ENCODE results near the gene PRPF38B. TPM values are rescaled to one million over a fixed set of nuclear protein-coding genes. Genes with fewer than 3 reads are reported as not detected.
A peak's percentile ranks its signal among the peaks of the same experiment; 100 is the strongest.

The PRPF38B gene, protein sequence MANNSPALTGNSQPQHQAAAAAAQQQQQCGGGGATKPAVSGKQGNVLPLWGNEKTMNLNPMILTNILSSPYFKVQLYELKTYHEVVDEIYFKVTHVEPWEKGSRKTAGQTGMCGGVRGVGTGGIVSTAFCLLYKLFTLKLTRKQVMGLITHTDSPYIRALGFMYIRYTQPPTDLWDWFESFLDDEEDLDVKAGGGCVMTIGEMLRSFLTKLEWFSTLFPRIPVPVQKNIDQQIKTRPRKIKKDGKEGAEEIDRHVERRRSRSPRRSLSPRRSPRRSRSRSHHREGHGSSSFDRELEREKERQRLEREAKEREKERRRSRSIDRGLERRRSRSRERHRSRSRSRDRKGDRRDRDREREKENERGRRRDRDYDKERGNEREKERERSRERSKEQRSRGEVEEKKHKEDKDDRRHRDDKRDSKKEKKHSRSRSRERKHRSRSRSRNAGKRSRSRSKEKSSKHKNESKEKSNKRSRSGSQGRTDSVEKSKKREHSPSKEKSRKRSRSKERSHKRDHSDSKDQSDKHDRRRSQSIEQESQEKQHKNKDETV
- total RNA-seq: 100 to 1,000 TPM; 109 to 130 (median 110) TPM
- total RNA-seq (2013): 94.7 TPM
- 107 to 256 (median 182) reads per million in 29 experiments for total RNA-seq

GRCh38 chr1:108691942-108692723 lies at the start of gene PRPF38B:
Gene PRPF38B (plus strand): TSS chr1:108692310. CDS start chr1:108692592, 282 bp downstream.
- Mint-ChIP-seq H3K4me1 (peaks cover 43 to 57% (median 44%) of the 10 kb centered on the region in 3 donors), H3K27me3 (no peaks in the 10 kb centered on the region), H3K4me3 (peak within 1 kb of the TSS; percentile 94 to 97 (median 96)), H3K9me3 (no peaks in the 10 kb centered on the region), H3K27ac (peak within 1 kb of the TSS; percentile 95 to 98), H3K36me3 (peaks cover 10% of the 10 kb centered on the region)
- Histone ChIP-seq H3K4me1 (ENCODE audit: control insufficient read depth in 1 of 2, extremely low read depth in 1 of 2, insufficient read depth in 2 of 2, low read length in 2 of 2) (peaks cover 18 to 19% of the 10 kb centered on the region in 2 experiments), H3K27ac (ENCODE audit: low read length) (peak within 1 kb of the TSS; percentile 95), H3K36me3 (ENCODE audit: control insufficient read depth in 2 of 2, extremely low read depth in 1 of 2, insufficient read depth in 1 of 2, low read length in 1 of 2) (peaks cover 0 to 19% of the 10 kb centered on the region in 2 donors), H3K4me3 (ENCODE audit: control insufficient read depth in 1 of 2, extremely low read depth in 1 of 2, low read length in 1 of 2) (peak within 1 kb of the TSS; percentile 82 to 83), H3K27me3 (replicated peaks in 1 of 2; ENCODE audit: control insufficient read depth in 2 of 2, extremely low read depth in 1 of 2, insufficient read depth in 2 of 2, low read length in 1 of 2) (no peaks in the 10 kb centered on the region), H3K9me3 (no peaks in the 10 kb centered on the region)
- DNase-seq: peak; percentile 84 to 97 (median 93)
- ChIA-PET POLR2A (interaction anchor here (0.6 to 2.9 kb wide), 23 partner anchors 9 to 1156 kb away, joined by 3 to 34 read pairs (median 5); partner anchors contain the start of genes HENMT1 (in 2 of the 2), EEIG2 (in 1 of the 2) and STXBP3 (in 1 of the 2)), CTCF (interaction anchor here (0.6 to 3.4 kb wide), 43 partner anchors 9 to 1516 kb away, joined by 3 to 36 read pairs (median 4); partner anchors contain the start of genes EEIG2 (in 1 of the 2), FNDC7 (in 1 of the 2), HENMT1 (in 1 of the 2) and SLC25A24 (in 1 of the 2))
- under 1% methylated on average over 57 of the region's 59 CpGs for WGBS (ENCODE audit: insufficient coverage)
- ATAC-seq (replicated peaks in 1 of 4): peak; percentile 86 to 89 (median 88)

GRCh38 chr1:108643492-108644335 lies 48.4 kb upstream of the PRPF38B start:
- Histone ChIP-seq H3K27me3 (replicated peaks in 1 of 2; ENCODE audit: control insufficient read depth in 2 of 2, extremely low read depth in 1 of 2, insufficient read depth in 2 of 2, low read length in 1 of 2) (no peaks in the 10 kb centered on the region), H3K4me3 (ENCODE audit: control insufficient read depth in 1 of 2, extremely low read depth in 1 of 2, low read length in 1 of 2) (no peak overlapping the region), H3K4me1 (ENCODE audit: control insufficient read depth in 1 of 2, extremely low read depth in 1 of 2, insufficient read depth in 2 of 2, low read length in 2 of 2) (peaks cover 45 to 62% of the 10 kb centered on the region in 2 experiments), H3K9me3 (no peaks in the 10 kb centered on the region), H3K36me3 (ENCODE audit: control insufficient read depth in 2 of 2, extremely low read depth in 1 of 2, insufficient read depth in 1 of 2, low read length in 1 of 2) (peaks cover 0 to 3% of the 10 kb centered on the region in 2 donors), H3K27ac (ENCODE audit: low read length) (peak overlapping the region; percentile 97)
- H3K27me3 Mint-ChIP-seq: no peaks in the 10 kb centered on the region
- H3K9me3 Mint-ChIP-seq: peaks cover 0 to 6% (median 6%) of the 10 kb centered on the region in 3 donors
- peak overlapping the region in 2 of 3 donors; percentile 5 to 58 for H3K4me3 Mint-ChIP-seq
- H3K36me3 Mint-ChIP-seq: peaks cover 17% of the 10 kb centered on the region
- H3K27ac Mint-ChIP-seq: peak overlapping the region; percentile 99
- peak in 29 of 35 experiments; percentile 18 to 84 (median 47) for DNase-seq
- peak; percentile 15 to 37 (median 28) for ATAC-seq (replicated peaks in 1 of 4)
- peaks cover 76 to 78% (median 78%) of the 10 kb centered on the region in 3 donors for H3K4me1 Mint-ChIP-seq
- ChIA-PET CTCF (interaction anchor here (0.6 to 5.2 kb wide), 23 partner anchors 8 to 443 kb away, joined by 3 to 58 read pairs (median 4); partner anchors contain the start of genes EEIG2 (in 2 of the 2), PRPF38B (in 2 of the 2), HENMT1 (in 1 of the 2) and SLC25A24 (in 1 of the 2)), POLR2A (interaction anchor here (0.6 to 3.8 kb wide), 4 partner anchors 16 to 84 kb away, joined by 3 to 45 read pairs (median 4); partner anchors contain the start of genes EEIG2 (in 1 of the 2) and HENMT1 (in 1 of the 2))
- WGBS (ENCODE audit: insufficient coverage): 0% methylated on average over 2 of the region's 3 CpGs

DNA sequence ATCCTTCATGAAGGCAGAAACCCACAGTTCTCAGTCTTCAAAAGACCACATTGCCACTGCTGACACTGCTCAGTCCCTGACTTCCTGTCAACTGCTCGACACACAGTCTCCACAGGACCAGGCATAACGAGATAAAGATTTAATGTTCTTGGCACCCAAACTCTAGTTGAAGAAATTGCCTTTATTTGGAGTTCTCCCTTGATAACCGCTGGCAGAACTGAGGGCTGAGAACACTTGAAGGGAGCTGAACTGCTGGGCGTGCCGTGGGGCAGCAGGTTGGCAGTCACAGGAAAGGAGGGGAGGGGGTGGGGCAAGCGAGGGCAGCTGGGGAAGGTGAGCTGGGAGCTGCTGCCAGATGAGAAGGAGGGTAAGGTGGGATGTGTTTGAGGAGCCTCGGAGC lies 47.1 kb upstream of the PRPF38B start:
- ChIA-PET CTCF (interaction anchor here (0.8 to 5.2 kb wide), 7 partner anchors 16 to 140 kb away, joined by 3 to 58 read pairs (median 26); partner anchors contain the start of genes HENMT1 (in 2 of the 2), EEIG2 (in 1 of the 2) and PRPF38B (in 1 of the 2)), POLR2A (interaction anchor here (0.7 to 3.8 kb wide), 3 partner anchors 16 to 84 kb away, joined by 3 to 45 read pairs (median 4); partner anchors contain the start of genes HENMT1 (in 1 of the 2) and PRPF38B (in 1 of the 2))
- Mint-ChIP-seq H3K4me1 (peaks cover 70 to 73% (median 71%) of the 10 kb centered on the region in 3 donors), H3K9me3 (peaks cover 0 to 6% (median 6%) of the 10 kb centered on the region in 3 donors), H3K4me3 (peak overlapping the region; percentile 66 to 75 (median 70)), H3K27ac (peak overlapping the region; percentile 99), H3K27me3 (no peaks in the 10 kb centered on the region), H3K36me3 (peaks cover 24% of the 10 kb centered on the region)
- WGBS (ENCODE audit: insufficient coverage): 7% methylated on average over 7 of the region's 7 CpGs
- ATAC-seq (replicated peaks in 1 of 4) (peak; percentile 65 to 76 (median 72)), DNase-seq (peak in 34 of 35 experiments; percentile 27 to 76 (median 56))
- peaks cover 0 to 12% of the 10 kb centered on the region in 2 donors for H3K36me3 ChIP-seq (ENCODE audit: control insufficient read depth in 2 of 2, extremely low read depth in 1 of 2, insufficient read depth in 1 of 2, low read length in 1 of 2)
- peak overlapping the region; percentile 97 for H3K27ac ChIP-seq (ENCODE audit: low read length)
- H3K27me3 ChIP-seq (replicated peaks in 1 of 2; ENCODE audit: control insufficient read depth in 2 of 2, extremely low read depth in 1 of 2, insufficient read depth in 2 of 2, low read length in 1 of 2): no peaks in the 10 kb centered on the region
- H3K9me3 ChIP-seq: no peaks in the 10 kb centered on the region
- H3K4me1 ChIP-seq (ENCODE audit: control insufficient read depth in 1 of 2, extremely low read depth in 1 of 2, insufficient read depth in 2 of 2, low read length in 2 of 2): peaks cover 43 to 59% of the 10 kb centered on the region in 2 experiments
- H3K4me3 ChIP-seq (ENCODE audit: control insufficient read depth in 1 of 2, extremely low read depth in 1 of 2, low read length in 1 of 2): peak overlapping the region in 1 of 2 donors; percentile 22

DNA sequence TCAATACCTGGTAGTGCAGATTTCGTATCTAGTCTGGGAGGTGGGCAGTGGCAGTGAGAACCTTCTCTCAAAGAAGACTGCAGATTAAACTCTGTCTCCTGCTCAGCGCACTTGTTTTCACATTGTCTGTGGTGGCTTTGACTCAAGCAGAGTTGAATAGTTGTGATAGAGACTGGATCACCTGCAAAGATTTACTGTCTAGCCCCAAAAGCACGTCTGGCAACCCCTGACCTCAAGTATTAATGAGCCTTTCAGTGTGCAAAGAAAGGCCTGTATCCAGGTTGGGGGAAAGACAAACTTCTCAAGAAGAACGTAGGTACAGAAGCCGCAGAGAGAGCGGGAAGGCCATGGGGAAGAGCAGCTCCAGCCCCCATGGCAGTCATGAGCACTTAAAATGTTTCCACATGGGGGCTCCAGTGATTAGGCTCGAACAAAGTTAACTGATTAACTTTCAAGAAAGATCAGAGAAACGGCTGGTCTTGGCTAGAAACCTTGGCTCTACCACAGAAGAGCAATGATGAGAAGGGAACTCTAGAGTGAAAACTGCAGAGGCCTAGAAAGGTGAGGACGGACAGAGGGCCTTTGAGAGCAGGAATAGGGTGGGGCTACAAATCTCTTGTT lies 46.4 kb upstream of the PRPF38B start:
- CTCF ChIA-PET: interaction anchor here (0.8 to 5.2 kb wide), 6 partner anchors 15 to 135 kb away, joined by 3 to 58 read pairs (median 29); partner anchors contain the start of genes HENMT1 (in 2 of the 2), EEIG2 (in 1 of the 2) and PRPF38B (in 1 of the 2)
- peaks cover 0 to 18% of the 10 kb centered on the region in 2 donors for H3K36me3 ChIP-seq (ENCODE audit: control insufficient read depth in 2 of 2, extremely low read depth in 1 of 2, insufficient read depth in 1 of 2, low read length in 1 of 2)
- Mint-ChIP-seq H3K4me1 (peaks cover 65 to 66% (median 65%) of the 10 kb centered on the region in 3 donors), H3K4me3 (peak overlapping the region; percentile 66 to 75 (median 70)), H3K36me3 (peaks cover 28% of the 10 kb centered on the region), H3K27ac (peak overlapping the region; percentile 99), H3K27me3 (no peaks in the 10 kb centered on the region), H3K9me3 (peaks cover 0 to 6% (median 6%) of the 10 kb centered on the region in 3 donors)
- peak overlapping the region in 1 of 2 donors; percentile 22 for H3K4me3 ChIP-seq (ENCODE audit: control insufficient read depth in 1 of 2, extremely low read depth in 1 of 2, low read length in 1 of 2)
- 47% methylated on average over 6 of the region's 9 CpGs for WGBS (ENCODE audit: insufficient coverage)
- H3K9me3 ChIP-seq: no peaks in the 10 kb centered on the region
- POLR2A ChIA-PET: interaction anchor here in 1 of 2 donors (1.3 to 3.8 kb wide), 3 partner anchors 15 to 47 kb away, joined by 4 to 45 read pairs (median 34); partner anchors contain the start of genes HENMT1 and PRPF38B
- H3K27me3 ChIP-seq (replicated peaks in 1 of 2; ENCODE audit: control insufficient read depth in 2 of 2, extremely low read depth in 1 of 2, insufficient read depth in 2 of 2, low read length in 1 of 2): no peaks in the 10 kb centered on the region
- peak overlapping the region; percentile 97 for H3K27ac ChIP-seq (ENCODE audit: low read length)
- ATAC-seq (replicated peaks in 1 of 4) (no peak), DNase-seq (peak in 11 of 35 experiments; percentile 4 to 41 (median 17))
- H3K4me1 ChIP-seq (ENCODE audit: control insufficient read depth in 1 of 2, extremely low read depth in 1 of 2, insufficient read depth in 2 of 2, low read length in 2 of 2): peaks cover 42 to 55% of the 10 kb centered on the region in 2 experiments
